Activated T-cell treated with anti-CD3 and anti-CD28 coated beads, Interleukin-2, amount 50 U/mL, for 72 hours (primary cell): ENCODE data around the gene NFIB. TPM values are rescaled to one million over a fixed set of nuclear protein-coding genes. Genes with fewer than 3 reads are reported as not detected.

ENCODE experiments used
- ATAC-seq, 2 donors: fragments of 150-1000 bp; cut with Tn5 transposase; replicated peaks in 1 of 2; 2 replicates each; pipeline ENCODE4 v1.10.0; 2021; ENCODE audit warnings: moderate library complexity in 2 of 2, mild to moderate bottlenecking in 1 of 2
- DNase-seq, 2 donors: peaks; one replicate each; pipeline ENCODE4 v3.0.0; 2021 to 2022; ENCODE audit warnings: mixed read lengths in 1 of 2
- H3K27ac Mint-ChIP-seq: one replicate; pipeline ENCODE4 v1.8.0; 2022; ENCODE audit warnings: mild to moderate bottlenecking, moderate library complexity, mixed read lengths
- H3K27me3 Mint-ChIP-seq: one replicate; pipeline ENCODE4 v1.8.0; 2022; ENCODE audit warnings: low read depth, mixed read lengths
- H3K36me3 Mint-ChIP-seq, 2 donors: one replicate each; pipeline ENCODE4 v1.8.0; 2022; ENCODE audit warnings: mixed read lengths in 2 of 2, mild to moderate bottlenecking in 1 of 2; ENCODE audit not compliant: insufficient read depth in 2 of 2
- H3K4me1 Mint-ChIP-seq: one replicate; pipeline ENCODE4 v1.8.0; 2022; ENCODE audit warnings: low read depth, mixed read lengths
- H3K4me3 Mint-ChIP-seq, 2 donors: one replicate each; pipeline ENCODE4 v1.8.0; 2022; ENCODE audit warnings: mild to moderate bottlenecking in 2 of 2, mixed read lengths in 2 of 2, moderate library complexity in 2 of 2
- H3K9me3 Mint-ChIP-seq, 2 donors: one replicate each; pipeline ENCODE4 v1.8.0; 2022; ENCODE audit warnings: mixed read lengths in 2 of 2
- total RNA-seq, 2 donors: library from RNA; stranded (reverse); gene quantifications; one replicate each; pipeline ENCODE4 v1.2.3, GENCODE V29; 2022

NFIB gene
- total RNA-seq, 2 donors from 2014 or later = not detected

DNA sequence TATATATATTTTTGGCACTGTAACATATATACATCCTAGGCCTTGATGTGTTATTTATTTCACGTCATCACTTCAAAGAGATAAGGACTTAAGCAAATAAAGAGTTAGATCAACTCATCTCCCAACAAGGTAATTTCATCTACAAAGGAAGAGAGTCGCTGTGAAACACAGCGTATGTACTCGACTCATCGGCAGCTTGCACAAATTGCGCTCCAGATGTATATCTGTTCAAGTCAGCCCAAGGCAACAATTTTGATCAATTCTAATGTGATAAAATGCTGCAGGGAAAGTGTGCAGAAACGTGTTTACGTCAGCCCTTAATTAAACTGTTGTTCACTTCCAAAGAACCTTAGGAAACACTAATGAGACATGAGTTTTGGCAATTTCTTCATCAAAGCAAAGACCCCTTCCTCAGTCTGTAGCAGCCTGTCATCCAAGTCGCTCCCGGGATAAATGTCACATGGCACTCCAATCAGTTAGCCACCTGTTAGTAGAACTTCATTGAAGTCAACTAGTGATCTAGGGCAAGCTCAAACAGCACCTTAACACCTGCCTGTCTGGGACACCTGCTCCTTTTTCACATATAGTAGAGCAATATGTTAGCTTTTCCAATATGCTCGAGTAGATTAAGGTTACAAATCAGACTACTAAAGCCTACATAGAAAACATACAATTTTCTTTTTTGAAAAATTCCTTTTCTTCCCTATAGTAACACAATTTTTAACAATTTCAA, 182.4 kb downstream of the NFIB start:
- DNase-seq = no peak
- Mint-ChIP-seq H3K4me3 (no peak overlapping the region), H3K4me1 (no peaks in the 10 kb centered on the region), H3K27ac (no peak overlapping the region), H3K36me3 (no peaks in the 10 kb centered on the region), H3K27me3 (no peaks in the 10 kb centered on the region), H3K9me3 (no peaks in the 10 kb centered on the region)
- ATAC-seq = no peak

DNA sequence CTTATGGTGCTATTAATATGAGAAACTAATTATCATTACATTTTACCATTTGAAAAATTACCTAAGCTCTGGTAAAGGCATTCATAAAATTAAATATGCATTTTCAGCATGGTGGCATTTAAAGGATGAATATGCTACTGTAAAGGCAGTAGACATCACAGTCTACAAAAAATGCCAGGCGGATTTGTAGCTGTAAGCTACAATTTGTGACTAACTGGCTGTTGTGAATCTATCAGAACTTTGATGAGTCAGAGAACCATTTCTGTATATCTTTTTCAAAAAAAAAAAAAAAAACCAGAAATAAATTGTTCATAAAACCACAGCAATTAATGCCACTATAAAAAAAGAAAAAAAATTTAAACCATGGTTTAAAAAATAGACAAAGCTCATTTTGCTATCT, 186.3 kb downstream of the NFIB start:
- DNase-seq = no peak
- Mint-ChIP-seq H3K36me3 (no peaks in the 10 kb centered on the region), H3K4me1 (no peaks in the 10 kb centered on the region), H3K27me3 (no peaks in the 10 kb centered on the region), H3K27ac (no peak overlapping the region), H3K9me3 (no peaks in the 10 kb centered on the region), H3K4me3 (no peak overlapping the region)
- no peak for ATAC-seq

DNA sequence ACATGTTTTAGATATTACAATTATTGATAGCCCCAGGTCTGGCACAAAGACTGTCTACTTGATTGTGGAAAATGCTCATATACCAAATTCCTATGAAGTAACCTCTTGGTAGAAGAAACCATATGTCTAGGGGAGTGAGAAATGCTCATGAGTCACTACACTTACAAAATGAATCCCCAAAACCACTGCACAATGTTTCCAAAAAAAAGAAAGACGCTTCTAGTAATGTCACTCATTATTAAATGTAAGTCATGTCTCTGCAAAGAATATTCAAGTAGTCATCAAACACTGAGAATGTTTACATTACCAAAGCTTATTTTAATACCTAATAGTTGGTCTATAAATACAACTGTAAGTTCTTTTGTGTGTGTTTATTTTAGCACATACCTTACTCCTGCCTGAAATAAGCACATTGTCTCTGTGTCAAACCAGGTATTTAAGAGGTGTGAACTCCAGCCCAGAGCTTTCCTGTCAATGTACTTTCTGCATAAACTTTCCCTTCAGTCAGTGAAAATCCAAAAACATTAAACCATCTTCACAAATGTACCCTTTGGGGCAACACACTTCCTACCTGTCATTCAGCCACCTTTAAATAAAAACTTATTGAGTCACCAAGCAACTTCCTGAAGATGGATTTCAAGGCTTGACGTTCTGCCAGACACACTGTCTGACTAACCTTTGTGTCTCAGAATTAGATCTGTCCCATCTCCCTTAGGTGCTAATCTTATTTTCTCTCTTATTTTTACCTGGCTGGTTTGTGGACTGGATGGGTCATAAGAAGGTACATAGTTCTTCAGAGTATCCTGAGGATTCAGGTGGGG, 194.0 kb downstream of the NFIB start:
- peak overlapping the region in 1 of 2 donors; percentile 1 for H3K4me3 Mint-ChIP-seq
- H3K27ac Mint-ChIP-seq = no peak overlapping the region
- H3K4me1 Mint-ChIP-seq = no peaks in the 10 kb centered on the region
- peaks cover 0 to 3% of the 10 kb centered on the region in 2 donors for H3K9me3 Mint-ChIP-seq
- no peaks in the 10 kb centered on the region for H3K27me3 Mint-ChIP-seq
- no peaks in the 10 kb centered on the region for H3K36me3 Mint-ChIP-seq
- DNase-seq (no peak), ATAC-seq (peak in 1 of 2 donors; percentile 74)

DNA sequence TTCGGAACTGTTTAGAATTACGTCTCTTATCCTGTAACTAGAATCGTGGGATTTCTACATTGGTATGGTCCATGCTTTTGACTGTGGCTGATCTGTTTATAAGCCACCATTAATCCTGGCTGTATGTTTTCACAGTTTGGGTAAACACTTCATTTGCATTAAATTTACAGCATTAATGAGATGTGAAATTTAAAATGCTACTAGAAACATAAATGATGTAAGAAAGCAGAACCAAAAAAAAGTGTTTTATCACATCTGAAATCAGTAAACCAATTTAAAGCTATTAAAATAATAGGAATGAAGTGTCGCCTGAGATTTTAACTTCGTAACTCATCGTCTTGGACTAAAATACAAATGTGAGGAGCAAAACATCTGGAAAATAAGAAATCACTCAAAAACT, 201.7 kb downstream of the NFIB start:
- H3K4me3 Mint-ChIP-seq = no peak overlapping the region
- H3K36me3 Mint-ChIP-seq = no peaks in the 10 kb centered on the region
- DNase-seq (no peak), ATAC-seq (no peak)
- peaks cover 3 to 4% of the 10 kb centered on the region in 2 donors for H3K9me3 Mint-ChIP-seq
- no peak overlapping the region for H3K27ac Mint-ChIP-seq
- no peaks in the 10 kb centered on the region for H3K27me3 Mint-ChIP-seq
- no peaks in the 10 kb centered on the region for H3K4me1 Mint-ChIP-seq

DNA sequence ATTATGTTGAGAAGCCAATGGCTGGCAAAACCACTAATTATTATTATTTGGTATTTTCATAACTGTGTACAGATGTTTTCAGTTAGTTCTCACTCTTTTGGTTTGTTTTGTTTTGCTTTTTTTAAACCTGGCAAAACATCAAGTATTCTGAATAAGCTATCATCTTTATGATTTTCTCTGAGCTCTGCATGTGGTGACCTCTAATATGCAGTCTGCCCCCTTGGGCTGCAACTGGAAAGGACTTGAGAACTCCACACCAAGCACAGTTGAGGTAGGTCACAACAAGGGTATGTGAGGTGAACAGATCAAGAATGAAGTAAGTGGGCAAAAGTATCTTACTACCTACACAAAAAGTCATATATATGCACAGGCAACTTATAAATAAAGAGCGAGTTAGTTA, 202.2 kb downstream of the NFIB start:
- Mint-ChIP-seq H3K36me3 (no peaks in the 10 kb centered on the region), H3K27ac (no peak overlapping the region), H3K4me1 (no peaks in the 10 kb centered on the region), H3K4me3 (no peak overlapping the region), H3K27me3 (no peaks in the 10 kb centered on the region), H3K9me3 (peaks cover 3 to 4% of the 10 kb centered on the region in 2 donors)
- no peak for DNase-seq
- no peak for ATAC-seq

DNA sequence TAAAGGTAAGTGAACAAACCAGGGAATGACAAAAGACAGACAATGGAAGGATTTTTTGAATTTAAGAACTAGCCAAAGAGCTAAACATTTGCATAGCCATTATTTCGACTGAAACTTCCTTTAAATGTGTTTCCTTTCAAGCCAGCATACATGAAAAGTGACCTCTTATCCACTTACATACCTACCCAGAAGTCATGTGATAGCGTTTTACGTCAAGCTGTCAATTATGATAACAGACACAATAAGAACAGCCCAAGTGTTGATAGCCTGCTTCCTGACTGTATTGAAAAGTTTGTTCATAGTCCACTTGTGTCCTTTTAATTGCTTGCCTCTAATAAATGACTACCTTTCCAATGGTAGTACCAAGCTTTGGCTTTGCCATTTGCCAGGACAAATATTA, 206.0 kb downstream of the NFIB start:
- no peak overlapping the region for H3K4me3 Mint-ChIP-seq
- no peaks in the 10 kb centered on the region for H3K4me1 Mint-ChIP-seq
- H3K27me3 Mint-ChIP-seq = no peaks in the 10 kb centered on the region
- ATAC-seq = no peak
- peaks cover 0 to 4% of the 10 kb centered on the region in 2 donors for H3K9me3 Mint-ChIP-seq
- H3K27ac Mint-ChIP-seq = no peak overlapping the region
- DNase-seq = no peak
- H3K36me3 Mint-ChIP-seq = no peaks in the 10 kb centered on the region

DNA sequence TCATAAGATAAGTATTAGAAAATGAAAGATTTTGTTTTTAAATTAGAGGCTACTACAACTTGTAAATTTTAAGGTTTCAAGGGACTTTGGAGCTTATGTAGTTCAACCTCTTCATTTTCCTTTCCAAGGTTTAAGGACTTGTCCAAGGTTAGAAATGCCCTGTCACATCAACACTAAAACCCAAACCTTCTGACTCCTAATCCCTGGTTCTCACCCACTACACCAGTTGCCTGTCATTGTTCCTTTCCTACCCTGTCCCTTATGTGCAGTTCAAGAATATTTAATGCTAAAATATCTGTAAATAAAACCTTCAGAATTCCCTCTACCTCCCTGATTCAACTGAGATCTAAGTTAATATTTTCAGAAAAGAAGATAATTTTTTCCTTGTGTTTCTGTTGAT, 206.4 kb downstream of the NFIB start:
- no peak overlapping the region for H3K4me3 Mint-ChIP-seq
- no peaks in the 10 kb centered on the region for H3K4me1 Mint-ChIP-seq
- DNase-seq (no peak), ATAC-seq (no peak)
- peaks cover 0 to 1% of the 10 kb centered on the region in 2 donors for H3K9me3 Mint-ChIP-seq
- H3K27ac Mint-ChIP-seq = no peak overlapping the region
- no peaks in the 10 kb centered on the region for H3K27me3 Mint-ChIP-seq
- H3K36me3 Mint-ChIP-seq = no peaks in the 10 kb centered on the region

DNA sequence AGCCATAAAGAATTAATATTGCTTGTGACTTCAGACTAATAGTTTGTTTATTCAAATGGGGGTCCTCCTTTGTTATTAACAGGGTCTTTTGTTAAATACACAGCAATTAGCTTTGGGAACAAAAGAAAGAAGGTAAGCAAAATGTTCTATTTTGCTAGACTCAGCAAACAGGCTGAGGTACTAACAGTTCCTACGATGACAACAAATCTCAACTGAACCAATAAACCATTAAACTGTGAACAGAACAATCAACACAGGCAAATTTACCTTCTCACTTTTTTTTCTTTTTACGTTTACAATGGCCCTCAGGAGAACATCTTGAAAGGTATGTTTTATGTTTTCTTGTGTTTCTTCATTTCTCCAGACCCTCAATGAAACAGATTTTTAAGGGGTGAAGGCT, 207.2 kb downstream of the NFIB start:
- H3K27me3 Mint-ChIP-seq = no peaks in the 10 kb centered on the region
- no peaks in the 10 kb centered on the region for H3K36me3 Mint-ChIP-seq
- no peak overlapping the region for H3K27ac Mint-ChIP-seq
- no peaks in the 10 kb centered on the region for H3K4me1 Mint-ChIP-seq
- ATAC-seq (no peak), DNase-seq (no peak)
- no peaks in the 10 kb centered on the region for H3K9me3 Mint-ChIP-seq
- H3K4me3 Mint-ChIP-seq = no peak overlapping the region

DNA sequence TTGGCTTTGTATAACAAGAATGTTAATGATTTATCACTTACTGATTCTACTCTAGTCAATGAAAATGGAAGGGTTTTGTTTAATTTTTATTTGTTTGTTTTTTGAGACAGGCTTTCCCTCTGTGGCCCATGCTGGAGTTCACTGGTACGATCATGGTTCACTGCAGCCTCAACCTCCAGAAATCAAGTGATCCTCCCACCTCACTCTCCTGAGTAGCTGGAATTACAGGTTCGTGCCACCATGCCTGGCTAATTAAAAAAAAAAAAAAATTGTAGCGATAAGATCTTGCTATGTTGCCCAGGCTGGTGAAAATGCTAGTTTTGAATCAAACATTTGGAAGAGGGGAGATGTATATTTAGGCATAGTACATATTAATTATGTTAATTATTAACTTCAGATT, 209.4 kb downstream of the NFIB start:
- no peaks in the 10 kb centered on the region for H3K4me1 Mint-ChIP-seq
- H3K27me3 Mint-ChIP-seq = no peaks in the 10 kb centered on the region
- no peaks in the 10 kb centered on the region for H3K9me3 Mint-ChIP-seq
- no peak overlapping the region for H3K4me3 Mint-ChIP-seq
- no peak for ATAC-seq
- H3K36me3 Mint-ChIP-seq = no peaks in the 10 kb centered on the region
- no peak for DNase-seq
- no peak overlapping the region for H3K27ac Mint-ChIP-seq

DNA sequence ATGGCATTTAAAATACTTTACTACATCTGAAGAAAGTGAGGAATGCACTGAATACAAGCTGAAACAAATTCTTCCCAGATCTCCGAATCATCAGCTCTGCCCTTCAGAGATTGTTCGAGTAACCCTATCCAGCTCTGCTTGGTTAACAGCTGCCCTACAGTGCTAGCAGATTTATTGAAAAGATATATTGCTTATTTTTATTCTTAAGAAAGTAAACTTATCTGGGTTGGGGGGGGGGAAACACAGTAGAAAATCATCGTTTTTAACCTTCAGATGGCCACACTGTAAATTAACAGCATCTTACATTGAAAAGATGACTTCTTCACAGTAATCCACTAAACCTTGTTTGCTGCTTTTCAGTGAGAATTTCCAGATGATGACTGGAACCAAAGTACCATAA, 210.8 kb downstream of the NFIB start:
- no peak overlapping the region for H3K4me3 Mint-ChIP-seq
- no peaks in the 10 kb centered on the region for H3K9me3 Mint-ChIP-seq
- ATAC-seq = no peak

DNA sequence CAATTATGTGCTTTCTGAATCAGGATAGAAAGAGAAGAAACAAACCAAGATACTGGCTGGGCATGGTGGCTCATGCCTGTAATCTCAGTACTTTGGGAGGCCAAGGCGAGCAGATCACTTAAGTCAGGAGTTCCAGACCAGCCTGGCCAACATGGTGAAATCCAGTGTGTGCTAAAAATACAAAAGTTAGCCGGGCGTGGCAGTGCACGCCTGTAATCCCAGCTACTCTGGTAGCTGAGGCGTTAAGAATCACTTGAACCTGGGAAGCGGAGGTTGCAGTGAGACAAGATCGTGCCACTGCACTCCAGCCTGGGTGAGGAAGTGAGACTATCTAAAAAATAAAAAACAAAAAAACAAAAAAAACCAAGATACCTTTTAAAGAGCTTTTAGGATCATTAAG, 214.2 kb downstream of the NFIB start:
- H3K27ac Mint-ChIP-seq = no peak overlapping the region
- ATAC-seq = no peak
- peaks cover 0 to 2% of the 10 kb centered on the region in 2 donors for H3K36me3 Mint-ChIP-seq
- H3K4me1 Mint-ChIP-seq = no peaks in the 10 kb centered on the region
- H3K9me3 Mint-ChIP-seq = no peaks in the 10 kb centered on the region
- DNase-seq = no peak
- H3K4me3 Mint-ChIP-seq = no peak overlapping the region
- no peaks in the 10 kb centered on the region for H3K27me3 Mint-ChIP-seq

More for the DNA sequence above, 210.8 kb downstream of the NFIB start:
- Mint-ChIP-seq H3K4me1 (no peaks in the 10 kb centered on the region), H3K27ac (no peak overlapping the region), H3K36me3 (no peaks in the 10 kb centered on the region), H3K27me3 (no peaks in the 10 kb centered on the region)
- DNase-seq = no peak

DNA sequence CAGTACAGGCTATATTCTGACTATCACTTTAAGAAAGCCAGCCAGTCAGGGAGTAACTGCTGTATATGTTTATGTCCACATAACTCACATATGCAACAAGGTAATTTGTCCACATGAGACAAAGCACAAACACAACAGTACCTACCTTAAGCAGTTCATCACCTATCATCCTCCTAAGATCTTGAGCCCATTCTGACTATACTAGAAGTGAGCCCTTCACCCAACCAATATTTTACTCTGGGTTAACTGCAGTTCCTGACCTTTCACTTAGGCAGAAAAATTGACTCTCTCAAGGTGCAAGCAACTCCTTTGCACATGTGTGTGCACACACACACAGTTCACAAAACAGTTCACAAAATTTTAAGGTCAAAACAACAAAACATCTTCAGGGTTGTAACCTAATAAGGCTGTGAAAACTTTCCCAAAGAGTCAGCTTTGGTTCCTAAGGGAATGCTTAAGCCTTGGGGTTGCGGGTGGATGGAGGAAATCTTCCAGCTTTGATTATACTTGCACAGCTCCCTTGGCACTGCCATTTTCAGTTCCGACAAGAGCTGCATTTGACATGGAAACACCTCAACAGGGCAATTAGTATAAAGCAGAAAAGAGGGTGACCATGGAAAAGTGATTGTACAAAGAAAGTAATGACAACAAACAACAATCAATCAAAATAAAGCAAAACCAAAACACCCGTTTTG, 215.3 kb downstream of the NFIB start:
- no peak for DNase-seq

DNA sequence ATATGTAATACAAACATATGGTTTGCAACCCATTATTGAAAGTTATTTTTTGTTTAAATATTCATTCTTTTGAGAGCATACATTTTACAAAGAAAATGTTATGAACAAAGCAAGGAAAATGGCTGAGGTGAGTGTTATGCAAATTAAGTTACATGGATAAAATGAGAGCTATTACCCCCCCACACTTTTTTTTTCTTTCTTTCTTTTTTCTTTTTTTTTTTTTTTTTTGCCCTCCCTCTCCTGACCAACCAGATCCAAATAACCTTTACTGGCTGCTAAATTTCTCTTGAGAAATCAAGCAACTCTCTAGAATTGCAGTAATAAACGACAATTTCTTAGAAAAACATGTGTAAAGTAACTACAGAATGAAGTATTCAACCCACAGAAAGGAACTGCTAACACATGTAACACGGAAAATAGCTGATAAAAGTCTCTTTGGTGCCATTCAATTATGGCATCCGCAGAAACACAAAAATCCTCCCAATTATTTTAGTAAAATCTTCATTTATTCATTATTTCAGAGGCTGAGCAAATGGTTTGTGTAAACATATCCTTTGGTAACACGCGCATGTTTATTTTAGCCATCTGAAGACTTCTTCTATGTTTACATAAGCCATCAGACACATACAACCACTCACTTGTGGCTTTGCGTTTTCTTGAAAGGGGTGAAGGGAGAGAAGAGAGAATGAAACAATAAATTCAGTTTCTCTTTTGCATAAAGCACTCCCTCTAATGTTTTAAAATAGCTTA, 216.1 kb downstream of the NFIB start:
- no peaks in the 10 kb centered on the region for H3K27me3 Mint-ChIP-seq
- no peak overlapping the region for H3K27ac Mint-ChIP-seq
- H3K4me1 Mint-ChIP-seq = no peaks in the 10 kb centered on the region
- no peak for ATAC-seq
- H3K9me3 Mint-ChIP-seq = no peaks in the 10 kb centered on the region
- no peak overlapping the region for H3K4me3 Mint-ChIP-seq
- peaks cover 0 to 2% of the 10 kb centered on the region in 2 donors for H3K36me3 Mint-ChIP-seq
- no peak for DNase-seq

More for the DNA sequence above, 215.3 kb downstream of the NFIB start:
- H3K27me3 Mint-ChIP-seq = no peaks in the 10 kb centered on the region
- no peaks in the 10 kb centered on the region for H3K9me3 Mint-ChIP-seq
- H3K4me1 Mint-ChIP-seq = no peaks in the 10 kb centered on the region
- no peak overlapping the region for H3K4me3 Mint-ChIP-seq
- H3K27ac Mint-ChIP-seq = no peak overlapping the region
- H3K36me3 Mint-ChIP-seq = peaks cover 0 to 2% of the 10 kb centered on the region in 2 donors
- no peak for ATAC-seq
